ENCODE data around the gene SPATA13.

The SPATA13 gene

DNA sequence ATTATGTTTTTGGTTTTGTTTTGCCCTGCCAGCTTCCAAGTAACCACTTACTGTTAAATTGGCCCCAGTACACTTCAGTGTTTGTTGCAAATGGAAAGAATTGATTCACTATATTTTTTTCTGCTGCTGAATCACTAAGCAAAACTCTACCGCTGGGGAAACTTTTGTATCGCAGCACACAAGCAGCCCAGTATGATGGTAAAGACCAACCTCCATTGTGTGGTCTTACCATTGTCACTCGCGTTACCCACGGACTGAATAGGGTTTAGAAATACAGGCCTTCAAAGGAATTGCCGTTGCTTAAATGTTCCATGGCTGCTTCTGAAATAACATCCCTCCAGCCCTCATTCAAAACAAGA, 7.9 kb downstream of the SPATA13 start:
- DNase-seq, result no peak

GRCh38 chr13:24168979-24169378, 8.5 kb downstream of the SPATA13 start:
- no peak for DNase-seq

GRCh38 chr13:24172071-24172470, 11.6 kb downstream of the SPATA13 start:
- DNase-seq, result no peak

DNA sequence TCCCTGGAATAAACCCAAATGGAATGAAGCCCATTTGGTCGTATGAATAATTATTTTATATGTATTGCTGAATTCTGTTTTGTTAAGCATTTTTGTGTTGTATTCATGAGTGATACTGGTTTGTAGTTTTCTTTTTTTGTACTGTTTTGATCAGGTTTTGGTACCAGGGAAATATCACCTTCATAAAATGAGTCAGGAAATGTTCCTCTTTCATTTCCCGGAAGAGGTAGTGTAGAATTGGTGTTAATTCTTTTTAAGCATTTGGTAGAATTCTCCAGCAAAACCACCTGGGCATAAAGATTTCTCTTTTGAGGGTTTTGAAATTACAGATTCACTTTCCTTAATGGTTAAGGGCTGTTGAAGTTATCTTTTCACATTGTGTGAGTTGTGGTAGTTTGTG, 13.3 kb downstream of the SPATA13 start:
- no peak for DNase-seq

- DNase-seq, result no peak
Measured at GRCh38 chr13:24175847-24176246, 15.3 kb downstream of the SPATA13 start.

DNA sequence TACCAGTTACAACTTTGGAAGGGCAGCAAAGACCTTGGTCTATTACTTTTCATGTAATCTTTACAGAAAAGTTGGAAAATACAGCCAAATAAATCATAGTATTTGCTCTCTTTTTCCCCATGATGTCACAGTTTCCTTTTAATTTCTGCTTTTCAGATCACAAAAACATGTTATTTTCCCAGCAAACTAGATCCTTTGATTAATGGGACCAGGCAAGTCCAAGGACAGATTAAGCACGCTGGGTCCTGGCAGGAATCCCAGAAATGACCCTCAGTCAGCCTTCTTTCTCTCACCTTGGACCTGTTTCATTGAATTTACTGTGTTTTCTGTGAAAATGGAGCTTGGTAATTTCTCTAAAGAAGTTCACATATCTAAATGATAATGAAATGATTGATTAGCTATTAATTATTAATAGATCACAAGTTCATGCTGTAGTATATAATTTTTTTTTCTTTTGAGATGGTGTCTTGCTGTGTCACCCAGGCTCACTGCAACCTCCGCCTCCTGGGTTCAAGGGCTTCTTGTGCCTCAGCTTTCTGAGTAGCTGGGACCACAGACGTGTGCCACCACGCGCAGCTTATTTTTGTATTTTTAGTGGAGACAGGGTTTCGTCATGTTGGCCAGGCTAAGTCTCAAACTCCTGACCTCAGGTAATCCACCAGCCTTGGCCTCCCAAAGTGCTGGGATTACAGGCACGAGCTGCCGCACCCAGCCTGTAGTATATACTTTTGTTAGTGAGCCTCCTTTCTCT, 16.0 kb downstream of the SPATA13 start:
- no peak for DNase-seq

GRCh38 chr13:24178847-24179485, 18.4 kb downstream of the SPATA13 start:
- DNase-seq, result no peak

- DNase-seq, result no peak
Measured at GRCh38 chr13:24179486-24179850, 18.9 kb downstream of the SPATA13 start.

- no peak for DNase-seq
Measured at GRCh38 chr13:24180750-24181377, 20.3 kb downstream of the SPATA13 start.

DNA sequence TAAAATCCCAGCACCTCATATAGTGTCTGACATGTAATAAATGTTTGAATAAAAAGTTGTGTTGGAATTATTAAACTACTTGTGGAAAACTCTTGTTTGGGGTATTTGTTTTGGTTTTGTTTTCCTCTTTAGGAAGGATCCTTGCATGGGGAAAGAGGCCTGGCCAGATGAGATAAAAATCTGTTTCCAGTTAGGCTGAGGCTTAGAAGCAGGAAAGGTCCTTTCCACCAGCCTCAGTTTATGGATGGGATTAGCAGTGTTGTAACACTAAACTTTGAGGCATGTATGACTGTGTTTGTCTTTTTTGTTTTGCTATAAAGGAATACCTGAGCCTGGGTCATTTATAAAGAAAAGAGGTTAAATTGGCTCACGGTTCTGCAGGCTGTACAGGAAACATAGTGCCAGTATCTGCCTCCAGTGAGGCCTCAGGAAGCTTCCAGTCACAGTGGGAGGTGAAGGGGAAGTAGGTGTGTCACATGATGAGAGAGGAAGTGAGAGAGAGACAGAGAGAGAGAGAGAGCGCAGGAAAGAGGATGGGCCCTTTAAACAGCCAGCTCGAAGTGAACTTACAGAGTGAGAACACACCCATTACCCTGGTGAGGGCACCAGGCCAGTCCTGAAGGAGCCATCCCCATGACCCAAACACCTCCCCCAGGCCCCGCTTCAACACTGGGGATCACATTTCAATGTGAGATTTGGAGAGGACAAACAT, 21.6 kb downstream of the SPATA13 start:
- no peak for DNase-seq

- no peak for DNase-seq
Measured at GRCh38 chr13:24182703-24183081, 22.2 kb downstream of the SPATA13 start.

- no peak for DNase-seq
Measured at GRCh38 chr13:24183741-24184182, 23.2 kb downstream of the SPATA13 start.

- DNase-seq, result no peak
Measured at GRCh38 chr13:24184265-24184841, 23.8 kb downstream of the SPATA13 start.

DNA sequence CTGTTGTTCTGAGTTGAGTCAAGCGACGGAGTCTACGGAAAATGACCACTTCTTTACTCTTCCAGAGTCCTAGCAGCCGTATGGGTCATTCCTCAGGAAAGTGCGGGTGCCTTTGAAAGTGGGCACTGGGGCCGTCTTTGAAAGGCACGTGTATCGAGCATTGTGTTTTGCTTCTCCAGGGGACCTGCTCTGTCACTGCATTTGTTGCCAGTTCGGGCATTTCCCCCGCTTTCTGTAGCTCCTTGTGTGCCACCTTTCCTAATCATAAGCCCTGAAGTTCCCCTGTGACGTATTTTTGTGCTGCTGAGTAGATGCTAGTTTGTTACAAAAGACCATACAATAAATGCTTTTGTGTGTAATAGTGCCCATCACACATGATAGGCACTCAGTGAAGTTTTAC, 24.4 kb downstream of the SPATA13 start:
- DNase-seq, result no peak

GRCh38 chr13:24185591-24186232, 25.2 kb downstream of the SPATA13 start:
- DNase-seq, result no peak

GRCh38 chr13:24187185-24187584, 26.7 kb downstream of the SPATA13 start:
- no peak for DNase-seq

GRCh38 chr13:24192057-24192810, 31.7 kb downstream of the SPATA13 start:
- DNase-seq, result no peak

DNA sequence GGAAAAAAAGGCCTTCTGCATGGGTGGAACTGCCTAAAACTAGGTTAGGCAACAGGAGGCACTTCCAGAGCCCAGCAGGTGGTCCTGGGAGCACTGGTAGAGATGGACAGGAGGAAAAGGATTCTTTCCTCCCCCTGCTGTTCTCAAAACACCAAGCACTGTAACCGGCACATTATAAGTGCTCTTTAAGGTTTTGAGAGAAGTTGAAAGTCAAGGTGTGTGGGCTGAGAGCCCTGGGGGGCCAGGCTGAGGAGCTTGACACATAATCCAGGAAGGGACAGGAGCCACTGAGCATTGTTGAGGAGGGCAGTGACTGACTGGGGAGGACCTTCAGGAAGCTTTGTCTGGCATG, 32.3 kb downstream of the SPATA13 start:
- DNase-seq, result no peak

- DNase-seq, result no peak
Measured at GRCh38 chr13:24194447-24194846, 33.9 kb downstream of the SPATA13 start.

DNA sequence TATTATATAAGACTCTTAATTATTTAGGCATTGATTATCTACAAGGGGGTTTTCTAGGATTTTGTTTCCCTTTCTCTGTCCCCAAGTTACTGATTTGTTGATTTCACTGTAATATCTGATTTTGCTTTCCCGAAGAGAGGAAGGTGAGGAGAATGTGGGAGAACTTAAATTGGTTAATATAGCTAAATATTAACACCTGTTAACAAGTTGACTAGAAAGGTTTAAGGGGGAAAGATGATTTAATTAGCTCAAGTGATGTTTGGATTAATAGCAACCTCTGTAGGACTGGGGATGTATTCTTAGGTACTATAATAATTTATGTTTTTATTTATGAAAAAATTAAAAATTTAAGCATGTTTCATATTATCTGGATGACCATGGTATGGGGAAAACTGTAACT, 35.1 kb downstream of the SPATA13 start:
- DNase-seq, result no peak

GRCh38 chr13:24196593-24197197, 36.2 kb downstream of the SPATA13 start:
- no peak for DNase-seq

DNA sequence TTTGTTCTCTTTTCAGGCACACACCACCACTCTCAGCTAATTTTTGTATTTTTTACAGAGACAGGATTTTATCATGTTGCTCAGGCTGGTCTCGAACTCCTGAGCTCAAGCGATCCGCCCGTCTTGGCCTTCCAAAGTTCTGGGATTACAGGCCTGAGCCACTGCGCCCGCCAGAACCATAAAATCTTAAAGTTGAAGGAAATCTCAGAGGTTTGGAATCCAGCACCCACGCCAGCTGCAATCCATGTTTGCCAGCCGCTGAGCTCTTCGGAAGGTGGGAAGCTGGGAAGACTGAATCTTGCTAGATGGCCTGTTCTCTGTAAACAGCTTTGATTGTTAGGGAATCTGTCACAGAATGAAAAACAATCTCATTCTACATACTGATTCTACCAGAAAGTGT, 38.5 kb downstream of the SPATA13 start:
- no peak for DNase-seq

All from activated CD4-positive, alpha-beta T cell treated with anti-CD3 and anti-CD28 coated beads, Interleukin-2, amount 50 U/mL, for 4 hours (primary cell).